Fibroblast of lung (primary cell): ENCODE data around the gene SIGMAR1.

Experiments
- EZH2 ChIP-seq: IDR thresholded peaks from 2 replicates; pipeline ENCODE4 v1.5.1; 2012; ENCODE audit warnings: low read length, control low read depth, mild to moderate bottlenecking; ENCODE audit errors: missing control alignments
- TF ChIP-seq, protein P1 (sequence below), 2 donors: IDR thresholded peaks in 1 of 2; conservative IDR thresholded peaks in 1 of 2; 1 replicate in 1 of 2; 2 replicates in 1 of 2; pipeline ENCODE4 v1.5.1; 2011 to 2012; ENCODE audit warnings: low read length in 2 of 2, control low read depth in 1 of 2, inconsistent platforms in 1 of 2, low read depth in 1 of 2, mild to moderate bottlenecking in 1 of 2

DNA sequence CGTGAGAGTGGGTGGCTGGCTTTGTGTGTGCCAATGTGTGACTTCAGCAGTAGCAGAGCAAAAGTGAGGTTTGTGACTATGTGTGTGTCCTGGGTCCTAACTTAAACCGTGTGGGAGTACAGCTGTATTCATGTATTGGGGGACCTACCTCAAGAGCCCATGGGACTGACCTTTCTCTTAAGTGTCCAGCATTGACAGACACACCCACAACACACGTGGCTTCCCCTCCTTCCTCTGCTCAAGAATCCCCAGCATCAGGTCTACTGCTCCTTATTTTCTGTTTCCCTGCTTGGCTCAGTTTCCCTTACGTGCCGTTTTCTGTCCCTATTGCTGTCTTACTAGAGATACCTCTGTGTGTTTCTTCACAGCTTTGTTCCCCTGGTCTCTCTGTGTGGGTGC lies 15.0 kb upstream of the SIGMAR1 start:
- TF ChIP-seq, protein P1, sequence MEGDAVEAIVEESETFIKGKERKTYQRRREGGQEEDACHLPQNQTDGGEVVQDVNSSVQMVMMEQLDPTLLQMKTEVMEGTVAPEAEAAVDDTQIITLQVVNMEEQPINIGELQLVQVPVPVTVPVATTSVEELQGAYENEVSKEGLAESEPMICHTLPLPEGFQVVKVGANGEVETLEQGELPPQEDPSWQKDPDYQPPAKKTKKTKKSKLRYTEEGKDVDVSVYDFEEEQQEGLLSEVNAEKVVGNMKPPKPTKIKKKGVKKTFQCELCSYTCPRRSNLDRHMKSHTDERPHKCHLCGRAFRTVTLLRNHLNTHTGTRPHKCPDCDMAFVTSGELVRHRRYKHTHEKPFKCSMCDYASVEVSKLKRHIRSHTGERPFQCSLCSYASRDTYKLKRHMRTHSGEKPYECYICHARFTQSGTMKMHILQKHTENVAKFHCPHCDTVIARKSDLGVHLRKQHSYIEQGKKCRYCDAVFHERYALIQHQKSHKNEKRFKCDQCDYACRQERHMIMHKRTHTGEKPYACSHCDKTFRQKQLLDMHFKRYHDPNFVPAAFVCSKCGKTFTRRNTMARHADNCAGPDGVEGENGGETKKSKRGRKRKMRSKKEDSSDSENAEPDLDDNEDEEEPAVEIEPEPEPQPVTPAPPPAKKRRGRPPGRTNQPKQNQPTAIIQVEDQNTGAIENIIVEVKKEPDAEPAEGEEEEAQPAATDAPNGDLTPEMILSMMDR (conservative IDR thresholded peaks at IDR 0.05 in 1 of 2, IDR thresholded peaks at IDR 0.05 in 1 of 2; ENCODE audit: low read depth in 1 of 2, low read length in 2 of 2): no peak
- no peak for TF ChIP-seq EZH2
